Raji (cell line): ENCODE data around the gene MAPKBP1.

Experiments
- POLR2A ChIP-seq: IDR thresholded peaks from 2 replicates; pipeline ENCODE4 v1.6.1; 2011; ENCODE audit warnings: low read depth, low read length, control low read depth; ENCODE audit not compliant: insufficient read depth

MAPKBP1 gene

DNA sequence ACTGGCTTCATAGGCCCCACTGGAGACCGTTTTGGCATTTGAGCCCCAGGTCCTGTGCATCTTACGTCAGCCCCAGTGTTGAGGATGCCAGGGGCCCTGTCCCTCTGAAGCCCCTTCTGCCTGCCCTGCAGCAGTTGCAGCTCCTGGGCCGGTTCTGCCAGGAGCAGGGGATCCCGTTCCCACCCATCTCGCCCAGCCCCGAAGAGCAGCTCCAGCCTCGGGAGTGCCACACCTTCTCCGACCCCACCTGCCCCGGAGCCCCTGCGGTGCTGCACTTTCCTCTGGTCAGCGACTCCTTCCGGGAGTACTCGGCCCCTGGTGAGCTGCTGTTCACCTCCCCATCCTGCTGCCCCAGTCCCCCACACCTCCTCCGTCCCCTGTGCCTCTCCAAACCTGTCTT, 72.9 kb downstream of the MAPKBP1 start:
- TF ChIP-seq POLR2A: no peak

DNA sequence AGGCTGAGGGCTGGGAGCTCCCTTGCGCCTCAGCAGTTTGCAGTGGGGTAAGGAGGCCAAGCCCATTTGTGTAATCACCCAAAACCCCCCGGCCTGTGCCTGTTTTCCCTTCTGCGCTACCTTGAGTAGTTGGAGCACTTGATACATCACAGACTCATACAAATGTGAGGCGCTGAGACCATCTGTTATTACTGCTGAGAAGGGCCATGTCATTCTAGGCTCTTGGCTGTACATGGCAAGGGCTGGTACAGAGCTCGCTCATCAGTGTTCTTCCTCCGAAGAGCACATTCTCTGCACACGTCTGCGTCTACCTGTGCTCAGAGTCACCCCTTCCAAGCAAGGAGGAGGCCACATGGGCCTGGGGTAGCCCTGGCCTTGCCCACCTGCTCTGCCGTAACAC, 73.7 kb downstream of the MAPKBP1 start:
- TF ChIP-seq POLR2A: no peak

- TF ChIP-seq POLR2A: no peak
Measured at GRCh38 chr15:41848631-41849030, 74.3 kb downstream of the MAPKBP1 start.

GRCh38 chr15:41849204-41849603, 74.9 kb downstream of the MAPKBP1 start:
- no peak for TF ChIP-seq POLR2A

- no peak for TF ChIP-seq POLR2A
Measured at GRCh38 chr15:41849861-41850260, 75.6 kb downstream of the MAPKBP1 start.

- TF ChIP-seq POLR2A: no peak
Measured at GRCh38 chr15:41850482-41851166, 76.3 kb downstream of the MAPKBP1 start.

GRCh38 chr15:41851167-41851523, 76.9 kb downstream of the MAPKBP1 start:
- TF ChIP-seq POLR2A: no peak

DNA sequence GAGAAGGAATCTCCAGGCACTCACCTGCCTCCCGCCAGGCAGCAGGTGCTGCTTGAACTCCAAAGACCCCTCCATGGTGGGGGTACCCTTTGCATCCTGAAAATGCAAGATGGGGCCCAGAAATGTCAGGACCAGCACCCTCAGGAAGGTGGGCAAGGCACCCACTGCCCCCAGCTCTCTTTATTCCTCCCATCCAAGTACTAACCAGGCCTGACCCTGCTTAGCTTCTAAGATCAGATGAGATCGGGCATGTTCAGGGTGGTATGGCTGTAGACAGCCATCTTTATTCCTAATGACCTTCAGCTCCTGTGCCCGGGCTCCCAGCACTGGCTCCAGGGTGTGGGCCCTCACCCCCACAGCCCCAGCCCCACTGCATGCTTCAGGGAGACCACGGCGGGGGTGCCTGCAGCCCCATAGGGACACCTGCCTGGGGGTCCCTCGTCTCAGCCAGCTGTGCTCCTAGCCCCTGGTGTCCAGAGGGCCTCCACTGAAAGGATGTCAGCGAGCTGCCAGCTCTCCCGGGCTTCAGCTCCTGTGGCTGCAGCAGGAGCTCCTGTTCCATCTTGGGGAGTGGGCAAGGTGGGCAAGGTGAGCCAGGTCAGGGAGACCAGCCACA, 77.6 kb downstream of the MAPKBP1 start:
- no peak for TF ChIP-seq POLR2A

GRCh38 chr15:41852736-41853590, 78.7 kb downstream of the MAPKBP1 start:
- TF ChIP-seq POLR2A: no peak

DNA sequence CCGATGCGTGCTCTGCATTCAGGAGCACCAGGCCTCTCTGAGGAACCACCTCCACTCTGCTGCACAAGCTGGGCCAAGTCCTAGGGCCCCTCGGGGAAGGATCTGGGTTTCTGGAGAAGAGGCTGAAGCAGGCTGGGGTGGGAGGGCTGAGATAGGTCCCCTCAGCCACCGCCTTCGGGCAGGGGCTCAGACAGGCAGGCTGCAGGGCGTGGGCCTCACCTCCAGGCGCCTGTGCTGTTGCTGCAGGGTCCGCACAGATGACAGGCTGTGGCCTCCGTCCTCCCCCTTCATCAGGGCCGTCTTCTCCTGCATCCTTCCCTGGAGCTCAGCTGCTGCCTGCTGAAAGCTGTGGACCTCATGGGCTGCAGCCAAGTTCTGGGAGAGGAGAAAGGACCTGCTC, 79.5 kb downstream of the MAPKBP1 start:
- TF ChIP-seq POLR2A: no peak

DNA sequence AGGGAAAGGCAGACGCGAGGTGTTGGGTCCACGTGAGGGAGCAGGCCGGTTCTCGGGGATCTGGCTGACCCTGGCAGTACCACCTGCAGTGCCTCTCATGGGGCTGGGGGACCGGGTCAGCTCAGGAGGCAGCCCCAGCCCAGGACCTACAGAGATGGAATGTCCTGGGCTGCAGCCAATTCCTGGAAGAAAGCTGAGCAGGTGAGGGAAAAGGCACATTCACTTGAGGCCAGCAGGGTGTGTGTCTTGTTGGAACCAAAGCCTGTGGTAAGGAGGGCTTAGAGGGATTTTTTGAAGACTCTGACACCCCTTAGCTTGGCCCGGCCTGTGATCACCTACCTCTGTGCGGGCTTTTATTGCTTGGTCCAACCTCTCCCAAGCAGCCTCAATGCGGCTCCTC, 80.2 kb downstream of the MAPKBP1 start:
- no peak for TF ChIP-seq POLR2A

GRCh38 chr15:41855261-41855961, 81.1 kb downstream of the MAPKBP1 start:
- TF ChIP-seq POLR2A: no peak

- no peak for TF ChIP-seq POLR2A
Measured at GRCh38 chr15:41856262-41856661, 82.0 kb downstream of the MAPKBP1 start.

GRCh38 chr15:41856716-41857115, 82.4 kb downstream of the MAPKBP1 start:
- no peak for TF ChIP-seq POLR2A

GRCh38 chr15:41857316-41857715, 83.0 kb downstream of the MAPKBP1 start:
- no peak for TF ChIP-seq POLR2A

GRCh38 chr15:41858756-41859155, 84.5 kb downstream of the MAPKBP1 start:
- no peak for TF ChIP-seq POLR2A
